AG09309 (cell line): ENCODE data around the gene STUM.

Experiments used
- DNase-seq: peaks from one replicate; pipeline ENCODE4 v3.0.0-alpha.2; 2010; ENCODE audit warnings: low read depth
- H3K4me3 ChIP-seq: 2 replicates; pipeline ENCODE4 v1.5.1; 2011; ENCODE audit warnings: mild to moderate bottlenecking, low read depth, low read length, moderate library complexity; ENCODE audit not compliant: control insufficient read depth
- CTCF ChIP-seq: IDR thresholded peaks from 2 replicates; pipeline ENCODE4 v1.5.1; 2011; ENCODE audit warnings: mild to moderate bottlenecking, low read depth, low read length, inconsistent platforms; ENCODE audit not compliant: insufficient read depth, control insufficient read depth; ENCODE audit errors: missing control alignments

Gene STUM

GRCh38 chr1:226646026-226646869 lies 97.7 kb downstream of the STUM start:
- DNase-seq = no peak
- no peak for TF ChIP-seq CTCF
- H3K4me3 ChIP-seq = no peak overlapping the region

GRCh38 chr1:226646870-226647449 lies 98.4 kb downstream of the STUM start:
- no peak overlapping the region for H3K4me3 ChIP-seq
- DNase-seq = no peak
- no peak for TF ChIP-seq CTCF

- no peak overlapping the region for H3K4me3 ChIP-seq
- TF ChIP-seq CTCF = no peak
- DNase-seq = no peak
Measured at GRCh38 chr1:226647719-226648118, 99.2 kb downstream of the STUM start.

- DNase-seq = no peak
- no peak for TF ChIP-seq CTCF
- H3K4me3 ChIP-seq = no peak overlapping the region
Measured at GRCh38 chr1:226648421-226648820, 99.9 kb downstream of the STUM start.

- H3K4me3 ChIP-seq = no peak overlapping the region
- no peak for TF ChIP-seq CTCF
- no peak for DNase-seq
Measured at GRCh38 chr1:226649244-226649643, 100.7 kb downstream of the STUM start.

- DNase-seq = no peak
- peak; percentile 35 for TF ChIP-seq CTCF
Measured at GRCh38 chr1:226649780-226650179, 101.2 kb downstream of the STUM start.

More at GRCh38 chr1:226649780-226650179, 101.2 kb downstream of the STUM start:
- H3K4me3 ChIP-seq = no peak overlapping the region
